OCI-LY1 (cell line): ENCODE results near the gene TTC4.
A peak's percentile ranks its signal among the peaks of the same experiment; 100 is the strongest.

Experiments
- H2AFZ ChIP-seq: fragments of 200-600 bp; sonication (generic), shearing (Covaris generic); 2 replicates; pipeline ENCODE4 v1.6.0; 2014; ENCODE audit warnings: antibody characterized with exemption, mild to moderate bottlenecking, low read length
- H3F3A ChIP-seq: fragments of 200-600 bp; sonication (generic), shearing (Covaris generic); 2 replicates; pipeline ENCODE4 v1.6.0; 2014; ENCODE audit warnings: mild to moderate bottlenecking, antibody characterized with exemption, low read length, moderate library complexity; ENCODE audit not compliant: insufficient read depth
- H3K27ac ChIP-seq: fragments of 200-600 bp; sonication (generic); 2 replicates; pipeline ENCODE4 v1.5.1; 2014; ENCODE audit warnings: low read length, mixed run types, mild to moderate bottlenecking, low read depth; ENCODE audit not compliant: poor library complexity, severe bottlenecking
- H3K27me3 ChIP-seq: fragments of 200-600 bp; sonication (generic); 2 replicates; pipeline ENCODE4 v1.6.0; 2014; ENCODE audit warnings: antibody characterized with exemption, mild to moderate bottlenecking, low read length, moderate library complexity; ENCODE audit not compliant: insufficient read depth
- H3K36me3 ChIP-seq: fragments of 200-600 bp; sonication (generic); 2 replicates; pipeline ENCODE4 v1.6.1; 2014; ENCODE audit warnings: mild to moderate bottlenecking, antibody characterized with exemption, low read length, moderate library complexity, mixed read lengths; ENCODE audit not compliant: insufficient read depth
- H3K4me1 ChIP-seq: fragments of 200-600 bp; sonication (generic); 2 replicates; pipeline ENCODE4 v1.5.1; 2014; ENCODE audit warnings: mild to moderate bottlenecking, low read length, moderate library complexity; ENCODE audit not compliant: insufficient read depth, severe bottlenecking
- H3K4me2 ChIP-seq: fragments of 200-600 bp; sonication (generic), shearing (Covaris generic); 2 replicates; pipeline ENCODE4 v1.6.1; 2014; ENCODE audit warnings: low read length
- H3K4me3 ChIP-seq: fragments of 200-600 bp; sonication (generic); 2 replicates; pipeline ENCODE4 v1.5.1; 2014; ENCODE audit warnings: low read length, low read depth, mild to moderate bottlenecking, mixed read lengths; ENCODE audit not compliant: poor library complexity, severe bottlenecking
- H3K79me2 ChIP-seq: fragments of 200-600 bp; shearing (Covaris generic); 2 replicates; pipeline ENCODE4 v1.6.1; 2016; ENCODE audit warnings: mixed run types, low read length, mixed read lengths; ENCODE audit not compliant: insufficient read depth
- H3K9ac ChIP-seq: fragments of 200-600 bp; sonication (generic), shearing (Covaris generic); 2 replicates; pipeline ENCODE4 v1.6.1; 2014; ENCODE audit warnings: mild to moderate bottlenecking, low read length, mixed read lengths
- H3K9me2 ChIP-seq: fragments of 200-600 bp; sonication (generic), shearing (Covaris generic); 2 replicates; pipeline ENCODE4 v1.6.1; 2014; ENCODE audit warnings: low read depth, mild to moderate bottlenecking, low read length, mixed read lengths
- H3K9me3 ChIP-seq: fragments of 200-600 bp; shearing (Covaris generic); 2 replicates; pipeline ENCODE4 v1.6.1; 2014; ENCODE audit warnings: low read length, mixed read lengths
- H4K20me1 ChIP-seq: fragments of 200-600 bp; sonication (generic), shearing (Covaris generic); 2 replicates; pipeline ENCODE4 v1.6.0; 2016; ENCODE audit warnings: mild to moderate bottlenecking, low read length; ENCODE audit not compliant: insufficient read depth
- EZH2 ChIP-seq: fragments of 200-600 bp; sonication (generic), shearing (Covaris generic); IDR thresholded peaks from 2 replicates; pipeline ENCODE4 v1.8.0; 2017; ENCODE audit warnings: borderline replicate concordance, mixed run types, mild to moderate bottlenecking, antibody characterized with exemption, low read length, moderate library complexity, mixed read lengths
- TF ChIP-seq, protein P1 (sequence below): fragments of 200-600 bp; sonication (generic), shearing (Covaris generic); IDR thresholded peaks from 2 replicates; pipeline ENCODE4 v1.5.1; 2017; ENCODE audit warnings: mild to moderate bottlenecking, antibody characterized with exemption, low read length, moderate library complexity, mixed read lengths

Gene TTC4

DNA sequence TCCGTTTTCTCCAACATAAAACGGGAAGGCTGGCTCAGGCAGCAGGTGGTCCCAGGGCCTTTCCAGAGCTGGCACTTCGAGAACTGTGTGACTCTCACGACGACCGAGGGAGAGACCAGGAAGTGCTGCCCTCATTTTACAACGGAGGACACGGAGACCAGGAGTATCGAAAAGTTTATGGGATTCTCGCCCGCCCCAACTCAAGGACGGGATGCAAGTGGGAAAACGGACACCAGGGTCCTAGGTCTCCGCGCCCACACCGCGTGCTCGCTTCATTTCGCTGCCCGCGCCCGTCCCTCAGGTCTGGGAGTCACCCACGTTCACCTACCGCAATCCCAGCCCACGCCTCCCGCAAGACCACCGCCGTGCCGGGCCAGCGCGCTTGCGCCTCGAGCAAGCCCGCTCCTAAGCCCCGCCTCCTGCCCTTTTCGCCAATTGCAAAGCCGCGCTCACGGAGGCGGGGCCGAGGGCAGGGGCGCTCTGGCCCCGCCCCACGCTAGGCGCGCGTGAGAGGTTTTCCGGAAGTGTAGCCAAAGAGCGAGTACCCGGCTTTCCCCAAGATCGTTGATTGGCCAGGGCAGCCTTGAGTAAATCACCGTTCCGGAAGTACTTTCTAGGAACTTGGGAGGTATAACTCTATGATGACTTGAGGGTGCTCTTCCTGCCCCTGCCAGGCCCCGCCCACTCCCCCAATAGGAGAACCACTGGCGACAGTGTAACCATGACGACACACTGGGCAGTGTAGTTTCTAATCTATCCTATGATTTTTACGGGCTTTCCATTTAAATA is 48.7 kb downstream of the TTC4 start, which contains the start of gene PARS2:
Gene PARS2 (minus strand): TSS at position 391 of the 789 bp plus-strand sequence. CDS start 5,362 bp downstream, outside the sequence.
- H3K9me3 ChIP-seq: no peaks in the 10 kb centered on the region
- H3K4me1 ChIP-seq: peaks cover 20% of the 10 kb centered on the region
- H2AFZ ChIP-seq: peak within 1 kb of the TSS; percentile 97
- H3F3A ChIP-seq: no peaks in the 10 kb centered on the region
- TF ChIP-seq, protein P1, sequence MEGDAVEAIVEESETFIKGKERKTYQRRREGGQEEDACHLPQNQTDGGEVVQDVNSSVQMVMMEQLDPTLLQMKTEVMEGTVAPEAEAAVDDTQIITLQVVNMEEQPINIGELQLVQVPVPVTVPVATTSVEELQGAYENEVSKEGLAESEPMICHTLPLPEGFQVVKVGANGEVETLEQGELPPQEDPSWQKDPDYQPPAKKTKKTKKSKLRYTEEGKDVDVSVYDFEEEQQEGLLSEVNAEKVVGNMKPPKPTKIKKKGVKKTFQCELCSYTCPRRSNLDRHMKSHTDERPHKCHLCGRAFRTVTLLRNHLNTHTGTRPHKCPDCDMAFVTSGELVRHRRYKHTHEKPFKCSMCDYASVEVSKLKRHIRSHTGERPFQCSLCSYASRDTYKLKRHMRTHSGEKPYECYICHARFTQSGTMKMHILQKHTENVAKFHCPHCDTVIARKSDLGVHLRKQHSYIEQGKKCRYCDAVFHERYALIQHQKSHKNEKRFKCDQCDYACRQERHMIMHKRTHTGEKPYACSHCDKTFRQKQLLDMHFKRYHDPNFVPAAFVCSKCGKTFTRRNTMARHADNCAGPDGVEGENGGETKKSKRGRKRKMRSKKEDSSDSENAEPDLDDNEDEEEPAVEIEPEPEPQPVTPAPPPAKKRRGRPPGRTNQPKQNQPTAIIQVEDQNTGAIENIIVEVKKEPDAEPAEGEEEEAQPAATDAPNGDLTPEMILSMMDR: no peak
- TF ChIP-seq EZH2: no peak
- no peaks in the 10 kb centered on the region for H3K79me2 ChIP-seq
- no peaks in the 10 kb centered on the region for H3K36me3 ChIP-seq
- H3K27me3 ChIP-seq: no peaks in the 10 kb centered on the region
- H3K27ac ChIP-seq: no peak within 1 kb of the TSS
- H3K4me3 ChIP-seq: peak within 1 kb of the TSS; percentile 90
- H3K9ac ChIP-seq: peak within 1 kb of the TSS; percentile 83
- H3K9me2 ChIP-seq: no peaks in the 10 kb centered on the region
- H4K20me1 ChIP-seq: no peaks in the 10 kb centered on the region
- H3K4me2 ChIP-seq: peak within 1 kb of the TSS; percentile 89

GRCh38 chr1:54764922-54765561 is 49.4 kb downstream of the TTC4 start:
- Histone ChIP-seq H3K9ac (peak overlapping the region; percentile 27; the same call in 1 of the 2 replicates), H3K9me3 (no peaks in the 10 kb centered on the region), H3K4me2 (peak overlapping the region; percentile 65), H3K36me3 (no peaks in the 10 kb centered on the region), H3K79me2 (no peaks in the 10 kb centered on the region), H3K4me1 (peaks cover 20% of the 10 kb centered on the region), H3F3A (no peaks in the 10 kb centered on the region), H3K27ac (no peak overlapping the region), H2AFZ (peak overlapping the region; percentile 97), H4K20me1 (no peaks in the 10 kb centered on the region), H3K9me2 (no peaks in the 10 kb centered on the region), H3K4me3 (peak overlapping the region; percentile 54), H3K27me3 (no peaks in the 10 kb centered on the region)
- TF ChIP-seq, protein P1: no peak
- TF ChIP-seq EZH2: no peak

DNA sequence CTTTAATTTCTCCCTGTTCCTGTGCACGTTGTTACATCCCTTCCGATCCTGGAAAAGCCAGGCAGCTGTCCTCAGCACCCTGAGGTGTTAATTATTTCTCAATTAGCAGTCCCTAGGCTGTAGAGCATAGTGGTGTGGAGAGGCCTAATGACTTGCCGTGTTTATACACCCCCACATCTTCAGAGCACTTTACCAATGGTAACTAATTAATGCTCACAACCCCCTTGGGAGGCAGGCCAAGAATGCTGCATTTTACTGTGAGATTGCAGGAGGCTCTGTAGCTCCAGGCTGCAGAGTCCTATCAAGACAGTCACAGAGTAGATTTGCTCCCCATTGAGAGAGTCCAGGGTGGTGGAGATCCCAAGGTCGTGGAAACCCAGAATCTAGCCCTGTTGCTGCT is 51.1 kb downstream of the TTC4 start:
- H3K4me1 ChIP-seq: peaks cover 20% of the 10 kb centered on the region
- TF ChIP-seq EZH2: no peak
- TF ChIP-seq, protein P1: no peak
- H3K4me2 ChIP-seq: no peak overlapping the region
- H2AFZ ChIP-seq: no peak overlapping the region
- no peaks in the 10 kb centered on the region for H3F3A ChIP-seq
- no peaks in the 10 kb centered on the region for H3K9me2 ChIP-seq
- H3K27ac ChIP-seq: no peak overlapping the region
- no peaks in the 10 kb centered on the region for H3K9me3 ChIP-seq
- H3K9ac ChIP-seq: no peak overlapping the region
- H3K27me3 ChIP-seq: no peaks in the 10 kb centered on the region
- no peaks in the 10 kb centered on the region for H4K20me1 ChIP-seq
- H3K4me3 ChIP-seq: no peak overlapping the region
- H3K79me2 ChIP-seq: no peaks in the 10 kb centered on the region
- H3K36me3 ChIP-seq: no peaks in the 10 kb centered on the region
